GM19463 (cell line): ENCODE data around the gene DTNA.

Experiments used
- ATAC-seq: cut with Tn5 transposase; IDR thresholded peaks from one replicate; pipeline ENCODE4 v1.9.1; 2021; ENCODE audit warnings: mild to moderate bottlenecking, moderate library complexity; ENCODE audit not compliant: unreplicated experiment

DTNA gene

GRCh38 chr18:34928754-34929335 is 218.7 kb downstream of the DTNA start:
- no peak for ATAC-seq

GRCh38 chr18:34929336-34929780 is 219.3 kb downstream of the DTNA start:
- no peak for ATAC-seq

GRCh38 chr18:34932363-34932762 is 222.3 kb downstream of the DTNA start:
- no peak for ATAC-seq

- no peak for ATAC-seq
These were observed 222.8 kb downstream of the DTNA start for GRCh38 chr18:34932792-34933466.

- ATAC-seq: no peak
These were observed 224.0 kb downstream of the DTNA start for GRCh38 chr18:34933909-34934661.

GRCh38 chr18:34936772-34937171 is 226.7 kb downstream of the DTNA start:
- no peak for ATAC-seq

- no peak for ATAC-seq
These were observed 228.0 kb downstream of the DTNA start for GRCh38 chr18:34938090-34938489.
